ENCODE results near the gene PC. TPM values are rescaled to one million over a fixed set of nuclear protein-coding genes. Genes with fewer than 3 reads are reported as not detected.

PC gene
- total RNA-seq, 1 experiment from 2014 or later: 24.5 TPM

- no peak overlapping the region for H3K4me3 ChIP-seq (ENCODE audit: low read length)
- H3F3A ChIP-seq (ENCODE audit: low read length, unreplicated experiment): no peaks in the 10 kb centered on the region
- no peaks in the 10 kb centered on the region for H3K9me3 ChIP-seq (ENCODE audit: low read length)
- no peaks in the 10 kb centered on the region for H4K20me1 ChIP-seq (ENCODE audit: low read length)
- no peaks in the 10 kb centered on the region for H3K27me3 ChIP-seq (ENCODE audit: low read length)
- no peaks in the 10 kb centered on the region for H3K36me3 ChIP-seq (ENCODE audit: low read depth, low read length)
- no peaks in the 10 kb centered on the region for H3K9me2 ChIP-seq (replicated peaks; ENCODE audit: low read length)
- intact Hi-C loops (cut with micrococcal nuclease): no loop called here
- peaks cover 7% of the 10 kb centered on the region for H3K4me1 ChIP-seq (ENCODE audit: insufficient read depth, low read length)
- no peak overlapping the region for H2AFZ ChIP-seq (ENCODE audit: low read length)
- H3K79me2 ChIP-seq (ENCODE audit: low read length): no peaks in the 10 kb centered on the region
- no peak overlapping the region for H3K4me2 ChIP-seq (ENCODE audit: low read length)
- DNase-seq (no peak), ATAC-seq (no peak; the same call in 1 of the 2 replicates)
- no TSS peak for BruUV-seq (replicated peaks)
- TF ChIP-seq EZH2phosphoT487 (IDR thresholded peaks at IDR 0.05; ENCODE audit: borderline replicate concordance, low read length): no peak
- no peak for TF ChIP-seq EZH2 (IDR thresholded peaks at IDR 0.05; ENCODE audit: low read length, unreplicated experiment)
- no peak overlapping the region for H3K27ac ChIP-seq (ENCODE audit: low read length)
- ChIA-PET CTCF (no interaction called here), POLR2A (ENCODE audit: unreplicated experiment) (no interaction called here)
- H3K9ac ChIP-seq (ENCODE audit: low read length): no peak overlapping the region
Measured at GRCh38 chr11:66869567-66869870, 88.7 kb downstream of the PC start.

GRCh38 chr11:66868726-66869566, 89.2 kb downstream of the PC start:
- Histone ChIP-seq H2AFZ (ENCODE audit: low read length) (no peak overlapping the region), H3K9me2 (replicated peaks; ENCODE audit: low read length) (no peaks in the 10 kb centered on the region), H4K20me1 (ENCODE audit: low read length) (no peaks in the 10 kb centered on the region), H3K79me2 (ENCODE audit: low read length) (no peaks in the 10 kb centered on the region), H3K27ac (ENCODE audit: low read length) (no peak overlapping the region), H3K4me3 (ENCODE audit: low read length) (no peak overlapping the region), H3K9ac (ENCODE audit: low read length) (no peak overlapping the region), H3K9me3 (ENCODE audit: low read length) (no peaks in the 10 kb centered on the region), H3K4me2 (ENCODE audit: low read length) (peak overlapping the region; percentile 7; the same call in 1 of the 2 replicates), H3K4me1 (ENCODE audit: insufficient read depth, low read length) (peaks cover 7% of the 10 kb centered on the region), H3K27me3 (ENCODE audit: low read length) (no peaks in the 10 kb centered on the region), H3K36me3 (ENCODE audit: low read depth, low read length) (no peaks in the 10 kb centered on the region), H3F3A (ENCODE audit: low read length, unreplicated experiment) (no peaks in the 10 kb centered on the region)
- ChIA-PET POLR2A (ENCODE audit: unreplicated experiment) (no interaction called here), CTCF (no interaction called here)
- peak; percentile 96 for ATAC-seq
- peak; percentile 87 for DNase-seq
- intact Hi-C loops (cut with micrococcal nuclease): loop anchor here (1.0 kb wide), 1 partner anchor 13 kb away; no protein-coding TSS in a partner anchor
- TF ChIP-seq EZH2 (IDR thresholded peaks at IDR 0.05; ENCODE audit: low read length, unreplicated experiment) (no peak), CTCF (conservative IDR thresholded peaks at IDR 0.05; ENCODE audit: low read depth, low read length) (peak; percentile 82), EZH2phosphoT487 (IDR thresholded peaks at IDR 0.05; ENCODE audit: borderline replicate concordance, low read length) (no peak)
- no TSS peak for BruUV-seq (replicated peaks)

GRCh38 chr11:66868082-66868725, 90.0 kb downstream of the PC start:
- H3K79me2 ChIP-seq (ENCODE audit: low read length): no peaks in the 10 kb centered on the region
- no peak overlapping the region for H3K27ac ChIP-seq (ENCODE audit: low read length)
- intact Hi-C loops (cut with micrococcal nuclease): loop anchor here (1.0 kb wide), 1 partner anchor 12 kb away; no protein-coding TSS in a partner anchor
- ChIA-PET CTCF (no interaction called here), POLR2A (ENCODE audit: unreplicated experiment) (no interaction called here)
- no peaks in the 10 kb centered on the region for H3K9me3 ChIP-seq (ENCODE audit: low read length)
- no peaks in the 10 kb centered on the region for H3K36me3 ChIP-seq (ENCODE audit: low read depth, low read length)
- no peak overlapping the region for H3K4me3 ChIP-seq (ENCODE audit: low read length)
- no peak overlapping the region for H3K9ac ChIP-seq (ENCODE audit: low read length)
- no peaks in the 10 kb centered on the region for H4K20me1 ChIP-seq (ENCODE audit: low read length)
- TF ChIP-seq EZH2phosphoT487 (IDR thresholded peaks at IDR 0.05; ENCODE audit: borderline replicate concordance, low read length) (no peak), EZH2 (IDR thresholded peaks at IDR 0.05; ENCODE audit: low read length, unreplicated experiment) (no peak)
- DNase-seq (no peak), ATAC-seq (no peak)
- H3K9me2 ChIP-seq (replicated peaks; ENCODE audit: low read length): no peaks in the 10 kb centered on the region
- no peak overlapping the region for H2AFZ ChIP-seq (ENCODE audit: low read length)
- H3K27me3 ChIP-seq (ENCODE audit: low read length): no peaks in the 10 kb centered on the region
- BruUV-seq (replicated peaks): no TSS peak
- H3K4me2 ChIP-seq (ENCODE audit: low read length): no peak overlapping the region
- H3K4me1 ChIP-seq (ENCODE audit: insufficient read depth, low read length): peaks cover 7% of the 10 kb centered on the region
- H3F3A ChIP-seq (ENCODE audit: low read length, unreplicated experiment): no peaks in the 10 kb centered on the region

Measured in PC-3 (cell line).